OCI-LY7 (cell line): ENCODE measurements around the gene CBLN1. TPM values are rescaled to one million over a fixed set of nuclear protein-coding genes. Genes with fewer than 3 reads are reported as not detected.

Experiments
- BruUV-seq: library from RNA; stranded (reverse); fragments of 400-500 nt; replicated peaks from 2 replicates; lab custom pipeline; 2021; lab: Mats Ljungman, UMichigan
- CTCF ChIA-PET: fragments of 300-600 bp; sonication (Branson Sonifier 250); formaldehyde crosslinking; loops from one replicate; lab custom pipeline; 2022; ENCODE audit warnings: antibody characterized with exemption; ENCODE audit not compliant: unreplicated experiment; lab: Charles Lee
- POLR2A ChIA-PET: fragments of 300-600 bp; sonication (Branson Sonifier 250); formaldehyde crosslinking; loops from one replicate; lab custom pipeline; 2022; ENCODE audit warnings: antibody characterized with exemption; lab: Charles Lee
- DNase-seq: peaks from one replicate; pipeline ENCODE4 v3.0.0-alpha.2; 2015; ENCODE audit warnings: low spot score
- H2AFZ ChIP-seq: fragments of 200-600 bp; sonication (generic), shearing (Covaris generic); 2 replicates; pipeline ENCODE4 v1.6.1; 2014; ENCODE audit warnings: mild to moderate bottlenecking, antibody characterized with exemption, low read length, moderate library complexity
- H3K27ac ChIP-seq: fragments of 200-600 bp; sonication (generic); 2 replicates; pipeline ENCODE4 v1.5.1; 2014; ENCODE audit warnings: mixed run types, low read depth, mild to moderate bottlenecking, moderate library complexity, low read length, inconsistent platforms; ENCODE audit not compliant: poor library complexity, severe bottlenecking
- H3K36me3 ChIP-seq: fragments of 200-600 bp; sonication (generic); 2 replicates; pipeline ENCODE4 v1.6.1; 2014; ENCODE audit warnings: mild to moderate bottlenecking, antibody characterized with exemption, low read length, moderate library complexity, mixed read lengths; ENCODE audit not compliant: insufficient read depth
- H3K4me1 ChIP-seq: fragments of 200-600 bp; sonication (generic); 2 replicates; pipeline ENCODE4 v1.5.1; 2014; ENCODE audit warnings: mild to moderate bottlenecking, low read length; ENCODE audit not compliant: insufficient read depth, poor library complexity, severe bottlenecking
- H3K4me2 ChIP-seq: fragments of 200-600 bp; sonication (generic); 2 replicates; pipeline ENCODE4 v1.6.1; 2014; ENCODE audit warnings: mild to moderate bottlenecking, low read length
- H3K4me3 ChIP-seq: fragments of 200-600 bp; sonication (generic); 2 replicates; pipeline ENCODE4 v1.5.1; 2014; ENCODE audit warnings: mild to moderate bottlenecking, low read depth, low read length; ENCODE audit not compliant: poor library complexity, severe bottlenecking
- H3K79me2 ChIP-seq: fragments of 200-600 bp; sonication (generic); 2 replicates; pipeline ENCODE4 v1.6.1; 2016; ENCODE audit warnings: low read depth, mild to moderate bottlenecking, low read length, moderate library complexity, mixed read lengths; ENCODE audit not compliant: insufficient read depth
- H3K9me2 ChIP-seq: fragments of 200-600 bp; sonication (generic); 2 replicates; pipeline ENCODE4 v1.6.1; 2016; ENCODE audit warnings: mild to moderate bottlenecking, low read length, mixed read lengths; ENCODE audit not compliant: insufficient read depth
- H3K9me3 ChIP-seq: fragments of 200-600 bp; sonication (generic); 2 replicates; pipeline ENCODE4 v1.6.1; 2014; ENCODE audit warnings: mild to moderate bottlenecking, mixed run types, low read length, mixed read lengths
- H4K20me1 ChIP-seq: fragments of 200-600 bp; sonication (generic); 2 replicates; pipeline ENCODE4 v1.6.1; 2014; ENCODE audit warnings: mild to moderate bottlenecking, antibody characterized with exemption, low read length, moderate library complexity, mixed read lengths; ENCODE audit not compliant: insufficient read depth
- EZH2phosphoT487 ChIP-seq: fragments of 200-600 bp; sonication (generic); IDR thresholded peaks from 2 replicates; pipeline ENCODE4 v1.6.1; 2018; ENCODE audit warnings: low read depth, borderline replicate concordance, mild to moderate bottlenecking, mixed run types, antibody characterized with exemption, low read length, moderate library complexity, mixed read lengths
- intact Hi-C: fragments of 100-400 bp; cut with micrococcal nuclease; formaldehyde crosslinking; loops from one replicate; pipeline ENCODE4 v1.10.0; 2022; ENCODE audit not compliant: unreplicated experiment
- total RNA-seq, 2 experiments: library from RNA; depleted of rRNA in 1 of 2; stranded (reverse); fragments of >200 nt in 1 of 2; shearing (Covaris generic) in 1 of 2; gene quantifications; 2 replicates each; pipeline ENCODE4 v1.2.3, GENCODE V29; 2014 to 2022
- TF ChIP-seq, protein P1 (sequence below): fragments of 200-600 bp; sonication (generic); conservative IDR thresholded peaks from 2 replicates; pipeline ENCODE4 v1.5.1; 2014; ENCODE audit warnings: mild to moderate bottlenecking, antibody characterized with exemption, low read length, moderate library complexity, mixed read lengths

Gene CBLN1
- total RNA-seq, 2 experiments from 2014 or later = 1.4 to 2.9 TPM

DNA sequence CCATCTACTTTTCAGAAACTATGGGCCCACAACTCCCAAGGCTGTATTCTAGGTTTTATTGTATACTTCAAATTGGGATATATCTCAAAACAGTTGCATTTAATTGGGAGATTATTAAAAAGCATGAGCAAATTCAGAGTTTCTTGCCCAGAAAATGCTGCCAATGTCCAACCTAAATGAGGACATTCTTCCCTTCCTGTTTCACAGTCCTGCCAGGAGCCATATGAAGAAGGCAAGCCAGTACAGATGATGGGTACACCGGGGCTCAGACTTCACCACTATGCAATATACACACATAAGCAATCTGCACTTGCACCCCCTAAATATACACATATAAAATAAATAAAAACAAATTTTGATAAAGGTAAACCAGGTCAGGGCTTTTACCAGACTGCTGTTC lies 34.0 kb upstream of the CBLN1 start:
- Histone ChIP-seq H4K20me1 (no peaks in the 10 kb centered on the region), H2AFZ (no peak overlapping the region), H3K79me2 (no peaks in the 10 kb centered on the region), H3K4me3 (no peak overlapping the region), H3K27ac (no peak overlapping the region), H3K9me3 (peaks cover 4% of the 10 kb centered on the region; the same call in 1 of the 2 replicates), H3K36me3 (no peaks in the 10 kb centered on the region), H3K9me2 (no peaks in the 10 kb centered on the region), H3K4me1 (no peaks in the 10 kb centered on the region), H3K4me2 (no peak overlapping the region)
- DNase-seq = no peak
- TF ChIP-seq, protein P1, sequence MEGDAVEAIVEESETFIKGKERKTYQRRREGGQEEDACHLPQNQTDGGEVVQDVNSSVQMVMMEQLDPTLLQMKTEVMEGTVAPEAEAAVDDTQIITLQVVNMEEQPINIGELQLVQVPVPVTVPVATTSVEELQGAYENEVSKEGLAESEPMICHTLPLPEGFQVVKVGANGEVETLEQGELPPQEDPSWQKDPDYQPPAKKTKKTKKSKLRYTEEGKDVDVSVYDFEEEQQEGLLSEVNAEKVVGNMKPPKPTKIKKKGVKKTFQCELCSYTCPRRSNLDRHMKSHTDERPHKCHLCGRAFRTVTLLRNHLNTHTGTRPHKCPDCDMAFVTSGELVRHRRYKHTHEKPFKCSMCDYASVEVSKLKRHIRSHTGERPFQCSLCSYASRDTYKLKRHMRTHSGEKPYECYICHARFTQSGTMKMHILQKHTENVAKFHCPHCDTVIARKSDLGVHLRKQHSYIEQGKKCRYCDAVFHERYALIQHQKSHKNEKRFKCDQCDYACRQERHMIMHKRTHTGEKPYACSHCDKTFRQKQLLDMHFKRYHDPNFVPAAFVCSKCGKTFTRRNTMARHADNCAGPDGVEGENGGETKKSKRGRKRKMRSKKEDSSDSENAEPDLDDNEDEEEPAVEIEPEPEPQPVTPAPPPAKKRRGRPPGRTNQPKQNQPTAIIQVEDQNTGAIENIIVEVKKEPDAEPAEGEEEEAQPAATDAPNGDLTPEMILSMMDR = no peak
- no peak for TF ChIP-seq EZH2phosphoT487
- ChIA-PET CTCF (no interaction called here), POLR2A (no interaction called here)
- BruUV-seq = no TSS peak
- intact Hi-C loops = no loop called here

- Histone ChIP-seq H3K9me3 (no peaks in the 10 kb centered on the region), H3K36me3 (no peaks in the 10 kb centered on the region), H4K20me1 (no peaks in the 10 kb centered on the region), H3K4me1 (no peaks in the 10 kb centered on the region), H3K27ac (no peak overlapping the region), H2AFZ (no peak overlapping the region), H3K4me2 (no peak overlapping the region), H3K79me2 (no peaks in the 10 kb centered on the region), H3K9me2 (no peaks in the 10 kb centered on the region), H3K4me3 (no peak overlapping the region)
- BruUV-seq = no TSS peak
- DNase-seq = no peak
- intact Hi-C loops = no loop called here
- TF ChIP-seq, protein P1 = no peak
- no peak for TF ChIP-seq EZH2phosphoT487
- ChIA-PET POLR2A (interaction anchor here (0.7 to 1.5 kb wide), 3 partner anchors 10 to 15 kb away, joined by 3 to 5 read pairs (median 3); no protein-coding TSS in a partner anchor), CTCF (no interaction called here)
Measured at GRCh38 chr16:49312389-49312985, 30.8 kb upstream of the CBLN1 start.

GRCh38 chr16:49311823-49312222 lies 30.2 kb upstream of the CBLN1 start:
- H3K36me3 ChIP-seq = no peaks in the 10 kb centered on the region
- no peak overlapping the region for H3K27ac ChIP-seq
- no peak for TF ChIP-seq EZH2phosphoT487
- TF ChIP-seq, protein P1 = no peak
- H3K79me2 ChIP-seq = no peaks in the 10 kb centered on the region
- ChIA-PET CTCF (no interaction called here), POLR2A (interaction anchor here (0.9 to 1.5 kb wide), 2 partner anchors 9 to 14 kb away, joined by 3 to 5 read pairs; no protein-coding TSS in a partner anchor)
- H3K9me3 ChIP-seq = no peaks in the 10 kb centered on the region
- intact Hi-C loops = no loop called here
- H4K20me1 ChIP-seq = no peaks in the 10 kb centered on the region
- H3K9me2 ChIP-seq = no peaks in the 10 kb centered on the region
- H3K4me2 ChIP-seq = no peak overlapping the region
- no TSS peak for BruUV-seq
- H3K4me3 ChIP-seq = no peak overlapping the region
- DNase-seq = no peak
- no peaks in the 10 kb centered on the region for H3K4me1 ChIP-seq
- H2AFZ ChIP-seq = no peak overlapping the region
